Measurements from ENCODE around the gene CHID1.

The CHID1 gene

GRCh38 chr11:913043-913442, 2.4 kb upstream of the CHID1 start:
- no peaks in the 10 kb centered on the region for H3K9me3 ChIP-seq (ENCODE audit: control insufficient read depth, low read length)
- no peak overlapping the region for H3K9ac ChIP-seq (ENCODE audit: low read length)
- no peaks in the 10 kb centered on the region for H3K36me3 ChIP-seq (ENCODE audit: control insufficient read depth, insufficient read depth, low read length)
- H3K4me3 ChIP-seq (ENCODE audit: low read length), result no peak overlapping the region
- H3K4me1 ChIP-seq (ENCODE audit: control insufficient read depth, insufficient read depth, low read length), result peaks cover 5% of the 10 kb centered on the region
- no peaks in the 10 kb centered on the region for H3K27me3 ChIP-seq (ENCODE audit: control insufficient read depth, insufficient read depth, low read length)

GRCh38 chr11:912266-912665, 1.7 kb upstream of the CHID1 start:
- H3K9ac ChIP-seq (ENCODE audit: low read length), result no peak overlapping the region
- peaks cover 5% of the 10 kb centered on the region for H3K4me1 ChIP-seq (ENCODE audit: control insufficient read depth, insufficient read depth, low read length)
- no peaks in the 10 kb centered on the region for H3K36me3 ChIP-seq (ENCODE audit: control insufficient read depth, insufficient read depth, low read length)
- H3K9me3 ChIP-seq (ENCODE audit: control insufficient read depth, low read length), result no peaks in the 10 kb centered on the region
- H3K27me3 ChIP-seq (ENCODE audit: control insufficient read depth, insufficient read depth, low read length), result no peaks in the 10 kb centered on the region
- H3K4me3 ChIP-seq (ENCODE audit: low read length), result no peak overlapping the region

- Histone ChIP-seq H3K4me3 (ENCODE audit: low read length) (peak overlapping the region; percentile 50), H3K4me1 (ENCODE audit: control insufficient read depth, insufficient read depth, low read length) (peaks cover 5% of the 10 kb centered on the region), H3K27me3 (ENCODE audit: control insufficient read depth, insufficient read depth, low read length) (no peaks in the 10 kb centered on the region), H3K9ac (ENCODE audit: low read length) (peak overlapping the region; percentile 70), H3K36me3 (ENCODE audit: control insufficient read depth, insufficient read depth, low read length) (no peaks in the 10 kb centered on the region), H3K9me3 (ENCODE audit: control insufficient read depth, low read length) (no peaks in the 10 kb centered on the region)
Measured at GRCh38 chr11:911890-912219, 1.2 kb upstream of the CHID1 start.

- Histone ChIP-seq H3K4me1 (ENCODE audit: control insufficient read depth, insufficient read depth, low read length) (peaks cover 5% of the 10 kb centered on the region), H3K9me3 (ENCODE audit: control insufficient read depth, low read length) (no peaks in the 10 kb centered on the region), H3K9ac (ENCODE audit: low read length) (peak overlapping the region; percentile 70), H3K4me3 (ENCODE audit: low read length) (peak overlapping the region; percentile 50), H3K27me3 (ENCODE audit: control insufficient read depth, insufficient read depth, low read length) (no peaks in the 10 kb centered on the region), H3K36me3 (ENCODE audit: control insufficient read depth, insufficient read depth, low read length) (no peaks in the 10 kb centered on the region)
Measured at GRCh38 chr11:911031-911889, 650 bp upstream of the CHID1 start.

- no peaks in the 10 kb centered on the region for H3K27me3 ChIP-seq (ENCODE audit: control insufficient read depth, insufficient read depth, low read length)
- H3K9me3 ChIP-seq (ENCODE audit: control insufficient read depth, low read length), result no peaks in the 10 kb centered on the region
- peak overlapping the region; percentile 31 for H3K4me3 ChIP-seq (ENCODE audit: low read length)
- peaks cover 5% of the 10 kb centered on the region for H3K4me1 ChIP-seq (ENCODE audit: control insufficient read depth, insufficient read depth, low read length)
- no peaks in the 10 kb centered on the region for H3K36me3 ChIP-seq (ENCODE audit: control insufficient read depth, insufficient read depth, low read length)
- H3K9ac ChIP-seq (ENCODE audit: low read length), result peak overlapping the region; percentile 70
Measured at GRCh38 chr11:910044-910588, 494 bp downstream of the CHID1 start.

- Histone ChIP-seq H3K9me3 (ENCODE audit: control insufficient read depth, low read length) (no peaks in the 10 kb centered on the region), H3K9ac (ENCODE audit: low read length) (no peak overlapping the region), H3K4me1 (ENCODE audit: control insufficient read depth, insufficient read depth, low read length) (peaks cover 5% of the 10 kb centered on the region), H3K27me3 (ENCODE audit: control insufficient read depth, insufficient read depth, low read length) (no peaks in the 10 kb centered on the region), H3K4me3 (ENCODE audit: low read length) (no peak overlapping the region), H3K36me3 (ENCODE audit: control insufficient read depth, insufficient read depth, low read length) (peaks cover 4% of the 10 kb centered on the region)
Measured at GRCh38 chr11:909406-909805, 1.2 kb downstream of the CHID1 start.

GRCh38 chr11:908273-908672, 2.3 kb downstream of the CHID1 start:
- Histone ChIP-seq H3K27me3 (ENCODE audit: control insufficient read depth, insufficient read depth, low read length) (no peaks in the 10 kb centered on the region), H3K4me3 (ENCODE audit: low read length) (no peak overlapping the region), H3K36me3 (ENCODE audit: control insufficient read depth, insufficient read depth, low read length) (peaks cover 9% of the 10 kb centered on the region), H3K9ac (ENCODE audit: low read length) (no peak overlapping the region), H3K9me3 (ENCODE audit: control insufficient read depth, low read length) (no peaks in the 10 kb centered on the region), H3K4me1 (ENCODE audit: control insufficient read depth, insufficient read depth, low read length) (peaks cover 5% of the 10 kb centered on the region)

- peaks cover 5% of the 10 kb centered on the region for H3K4me1 ChIP-seq (ENCODE audit: control insufficient read depth, insufficient read depth, low read length)
- H3K27me3 ChIP-seq (ENCODE audit: control insufficient read depth, insufficient read depth, low read length), result no peaks in the 10 kb centered on the region
- no peak overlapping the region for H3K9ac ChIP-seq (ENCODE audit: low read length)
- H3K9me3 ChIP-seq (ENCODE audit: control insufficient read depth, low read length), result no peaks in the 10 kb centered on the region
- no peak overlapping the region for H3K4me3 ChIP-seq (ENCODE audit: low read length)
- peaks cover 9% of the 10 kb centered on the region for H3K36me3 ChIP-seq (ENCODE audit: control insufficient read depth, insufficient read depth, low read length)
Measured at GRCh38 chr11:907668-908067, 2.9 kb downstream of the CHID1 start.

- H3K9me3 ChIP-seq (ENCODE audit: control insufficient read depth, low read length), result no peaks in the 10 kb centered on the region
- H3K4me3 ChIP-seq (ENCODE audit: low read length), result no peak overlapping the region
- H3K4me1 ChIP-seq (ENCODE audit: control insufficient read depth, insufficient read depth, low read length), result no peaks in the 10 kb centered on the region
- H3K9ac ChIP-seq (ENCODE audit: low read length), result no peak overlapping the region
- peaks cover 9% of the 10 kb centered on the region for H3K36me3 ChIP-seq (ENCODE audit: control insufficient read depth, insufficient read depth, low read length)
- no peaks in the 10 kb centered on the region for H3K27me3 ChIP-seq (ENCODE audit: control insufficient read depth, insufficient read depth, low read length)
Measured at GRCh38 chr11:905952-906351, 4.7 kb downstream of the CHID1 start.

GRCh38 chr11:904380-904779, 6.2 kb downstream of the CHID1 start:
- H3K4me1 ChIP-seq (ENCODE audit: control insufficient read depth, insufficient read depth, low read length), result no peaks in the 10 kb centered on the region
- no peaks in the 10 kb centered on the region for H3K27me3 ChIP-seq (ENCODE audit: control insufficient read depth, insufficient read depth, low read length)
- no peak overlapping the region for H3K9ac ChIP-seq (ENCODE audit: low read length)
- H3K36me3 ChIP-seq (ENCODE audit: control insufficient read depth, insufficient read depth, low read length), result peaks cover 16% of the 10 kb centered on the region
- no peaks in the 10 kb centered on the region for H3K9me3 ChIP-seq (ENCODE audit: control insufficient read depth, low read length)
- no peak overlapping the region for H3K4me3 ChIP-seq (ENCODE audit: low read length)

GRCh38 chr11:901452-902061, 9.1 kb downstream of the CHID1 start:
- Histone ChIP-seq H3K27me3 (ENCODE audit: control insufficient read depth, insufficient read depth, low read length) (no peaks in the 10 kb centered on the region), H3K36me3 (ENCODE audit: control insufficient read depth, insufficient read depth, low read length) (peaks cover 19% of the 10 kb centered on the region), H3K9ac (ENCODE audit: low read length) (no peak overlapping the region), H3K4me3 (ENCODE audit: low read length) (no peak overlapping the region), H3K4me1 (ENCODE audit: control insufficient read depth, insufficient read depth, low read length) (no peaks in the 10 kb centered on the region), H3K9me3 (ENCODE audit: control insufficient read depth, low read length) (no peaks in the 10 kb centered on the region)

- no peaks in the 10 kb centered on the region for H3K4me1 ChIP-seq (ENCODE audit: control insufficient read depth, insufficient read depth, low read length)
- peaks cover 19% of the 10 kb centered on the region for H3K36me3 ChIP-seq (ENCODE audit: control insufficient read depth, insufficient read depth, low read length)
- no peaks in the 10 kb centered on the region for H3K27me3 ChIP-seq (ENCODE audit: control insufficient read depth, insufficient read depth, low read length)
- H3K9me3 ChIP-seq (ENCODE audit: control insufficient read depth, low read length), result no peaks in the 10 kb centered on the region
- no peak overlapping the region for H3K9ac ChIP-seq (ENCODE audit: low read length)
- H3K4me3 ChIP-seq (ENCODE audit: low read length), result no peak overlapping the region
Measured at GRCh38 chr11:900545-900944, 10.1 kb downstream of the CHID1 start.
